ENCODE data around the gene MRPL2.

Gene MRPL2

DNA sequence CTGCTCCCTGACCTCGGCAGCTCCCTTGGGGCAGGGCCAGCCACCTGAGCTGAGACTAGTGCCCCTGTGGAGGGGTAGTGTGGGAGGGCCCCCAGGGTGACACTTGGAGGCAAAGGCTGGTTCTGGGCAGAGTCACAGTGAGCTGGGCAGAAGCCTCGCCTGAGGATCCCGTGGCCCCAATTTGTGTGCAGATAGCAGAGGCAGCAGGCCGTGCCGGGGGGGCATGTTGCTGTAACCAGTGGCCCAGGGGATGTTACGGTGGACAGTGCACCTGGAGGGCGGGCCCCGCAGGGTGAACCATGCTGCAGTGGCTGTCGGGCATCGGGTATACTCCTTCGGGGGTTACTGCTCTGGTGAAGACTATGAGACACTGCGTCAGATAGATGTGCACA lies 42.3 kb downstream of the MRPL2 start:
- no peak for FAIRE-seq

DNA sequence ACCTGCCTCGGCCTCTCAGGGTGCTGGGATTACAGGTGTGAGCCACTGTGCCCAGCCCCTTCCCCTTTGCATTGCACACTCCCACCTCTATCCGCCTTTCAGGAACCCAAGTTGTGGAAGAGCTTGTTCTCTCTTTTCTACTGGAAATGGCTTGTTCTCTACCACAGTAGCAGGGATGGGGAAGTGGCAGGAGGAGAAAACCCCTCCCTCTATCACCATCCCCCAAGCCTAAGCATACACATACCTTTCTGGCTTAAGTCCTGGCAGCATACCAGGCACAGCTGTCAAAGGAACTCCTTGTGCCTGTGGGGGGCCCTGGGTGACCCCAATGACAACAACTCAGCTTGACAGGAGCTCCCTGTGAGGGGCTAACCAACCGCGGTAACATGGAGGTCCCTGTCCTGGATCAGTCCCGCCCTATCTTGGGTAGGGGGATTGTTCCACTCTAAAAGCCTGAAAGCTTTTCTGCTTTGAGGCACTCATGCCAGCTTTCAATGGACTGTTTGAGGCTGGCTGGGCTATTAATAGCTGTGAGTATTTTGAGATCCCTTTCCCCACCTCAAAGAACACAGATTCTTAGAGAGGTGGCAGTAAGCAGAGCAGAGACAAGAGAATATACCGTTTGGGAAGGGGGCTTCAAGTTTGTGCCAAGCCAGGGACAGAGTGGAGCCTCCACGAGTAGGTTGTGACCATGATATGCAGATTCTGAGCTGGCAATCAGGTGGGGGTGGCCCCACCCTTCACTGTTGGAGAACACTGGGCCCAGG lies 42.9 kb downstream of the MRPL2 start:
- no peak for FAIRE-seq

DNA sequence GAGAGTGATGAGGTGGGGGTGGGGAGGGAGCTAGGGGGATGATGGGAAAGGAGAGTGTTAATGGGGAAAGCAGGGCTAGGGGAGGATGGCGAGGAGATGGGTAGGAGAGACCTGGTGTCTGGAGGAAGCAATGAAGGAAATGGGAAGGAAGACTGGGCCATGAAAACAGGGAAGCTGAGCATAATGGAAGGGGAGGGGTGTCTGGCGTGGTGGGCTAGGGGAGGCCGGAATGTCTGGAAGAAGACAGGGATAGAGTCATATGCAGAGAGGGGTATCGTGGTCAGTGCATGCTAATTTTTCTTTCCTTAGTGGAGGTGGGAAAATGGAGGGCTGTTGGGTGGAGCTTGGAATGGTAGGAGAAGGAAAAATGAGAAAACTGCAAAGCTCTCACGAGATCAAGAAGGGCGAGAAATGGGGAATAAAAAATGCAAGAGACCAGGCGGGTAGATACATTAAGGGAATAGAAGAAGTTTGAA lies 44.8 kb downstream of the MRPL2 start:
- no peak for FAIRE-seq

DNA sequence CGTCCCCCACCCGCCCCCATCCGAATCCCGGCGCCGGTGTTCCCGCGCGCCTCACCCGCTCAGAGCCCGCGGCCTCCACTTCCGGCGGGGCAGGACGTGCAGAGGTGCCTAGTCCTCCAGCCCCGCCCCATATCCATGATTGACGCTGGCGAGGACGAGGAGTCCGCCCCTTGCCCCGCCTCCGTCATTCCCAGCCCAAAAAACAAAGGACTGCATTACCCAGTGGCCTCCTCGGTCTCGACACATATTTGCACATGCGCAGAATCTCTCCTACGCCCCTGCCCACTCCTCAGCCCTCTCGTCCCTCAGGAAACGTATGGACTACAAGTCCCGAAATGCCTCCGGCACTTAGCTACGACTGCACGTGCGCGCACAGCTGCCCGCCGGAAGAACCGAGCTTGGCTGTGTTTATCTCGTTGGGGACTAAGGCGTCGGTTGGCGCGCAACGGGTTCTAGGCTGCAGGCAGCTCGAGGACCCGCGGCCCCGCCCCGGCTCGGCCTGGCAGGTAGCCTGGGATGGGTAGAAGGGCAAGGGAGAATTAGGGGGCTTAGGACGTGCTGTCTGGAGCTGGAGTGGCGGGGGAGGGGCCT lies 45.3 kb downstream of the MRPL2 start, which contains the start of the genes KLHDC3 and MEA1:
Gene KLHDC3 (plus strand): TSS at position 407 of the 591 bp plus-strand sequence. CDS start 2,944 bp downstream, outside the sequence.
Gene MEA1 (minus strand): TSS at position 104 of the 591 bp plus-strand sequence. CDS start 133 bp downstream, outside the sequence.
- peak; percentile 96 for FAIRE-seq

DNA sequence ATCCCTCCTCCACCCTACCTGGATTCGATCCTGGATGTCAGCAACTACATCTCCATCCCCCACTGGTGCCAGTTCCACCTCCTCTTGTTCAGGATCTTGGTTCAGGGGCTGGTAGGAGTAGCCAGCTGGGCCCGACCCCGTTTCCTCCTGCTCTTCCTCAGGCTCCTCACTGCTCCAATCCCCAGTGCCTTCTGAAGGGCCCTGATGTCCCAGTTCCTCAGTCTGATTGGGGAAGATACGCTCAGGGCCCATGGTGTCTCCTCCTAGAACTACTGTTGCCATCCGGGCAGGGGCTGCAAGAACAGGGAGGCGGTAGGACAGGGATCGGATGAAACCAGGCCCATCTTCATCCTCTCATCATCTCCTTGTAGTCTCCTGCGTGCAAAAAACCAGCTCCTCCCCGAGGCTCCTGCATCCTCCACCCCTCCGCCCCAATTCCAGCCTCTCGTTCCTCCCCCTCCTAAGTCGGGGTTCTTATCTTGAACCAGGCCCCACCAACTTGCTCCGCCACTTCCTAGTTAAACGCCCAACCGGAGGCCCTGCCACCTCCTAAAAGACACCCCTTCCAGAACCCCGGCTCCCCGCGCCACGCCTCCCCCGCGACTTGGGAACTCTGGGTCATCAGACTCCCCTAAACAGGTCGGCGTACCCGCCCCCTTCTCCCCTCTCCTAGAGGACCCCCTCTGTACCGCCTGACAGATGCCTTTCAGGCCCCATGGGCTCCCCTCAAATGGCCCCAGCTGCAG lies 46.0 kb downstream of the MRPL2 start:
- FAIRE-seq, result no peak

DNA sequence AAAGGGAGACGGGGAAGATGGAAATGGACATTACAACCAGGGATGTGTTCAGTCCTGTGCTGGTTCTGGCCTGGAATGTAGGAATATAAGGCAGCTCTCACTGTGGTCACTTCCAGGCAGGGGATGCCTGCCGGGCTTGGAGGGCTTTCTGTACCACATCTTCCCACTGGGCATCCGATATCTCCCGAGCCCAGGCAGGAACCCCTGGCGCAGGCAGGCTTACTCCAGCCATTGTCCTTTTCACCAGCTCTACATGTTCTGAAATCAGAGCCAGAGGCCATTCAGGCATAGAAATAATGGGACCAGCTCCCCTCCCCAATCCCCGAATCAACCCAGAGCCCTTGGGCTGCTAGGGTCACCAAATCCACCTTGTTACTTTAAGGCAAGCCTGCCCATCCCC lies 46.9 kb downstream of the MRPL2 start:
- FAIRE-seq, result no peak

DNA sequence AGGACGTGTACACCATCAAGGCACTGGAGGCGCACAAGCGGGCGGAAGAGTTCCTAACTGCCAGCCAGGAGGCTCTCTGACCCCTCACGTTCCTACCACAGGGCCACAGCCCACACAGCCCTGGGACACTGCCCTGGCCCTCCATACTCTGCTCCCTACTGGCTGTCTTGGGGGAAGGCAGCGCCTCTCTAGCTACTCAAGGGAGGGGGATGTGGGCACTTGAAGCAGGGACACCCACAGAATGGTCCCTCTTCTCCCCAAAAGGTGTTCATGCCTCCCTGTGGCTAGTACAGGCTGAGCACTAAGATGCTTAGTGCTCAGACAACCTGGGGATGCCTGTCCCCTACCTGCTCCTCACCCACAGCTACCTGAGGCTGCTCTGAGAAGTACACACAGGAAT lies 48.0 kb downstream of the MRPL2 start:
- no peak for FAIRE-seq

DNA sequence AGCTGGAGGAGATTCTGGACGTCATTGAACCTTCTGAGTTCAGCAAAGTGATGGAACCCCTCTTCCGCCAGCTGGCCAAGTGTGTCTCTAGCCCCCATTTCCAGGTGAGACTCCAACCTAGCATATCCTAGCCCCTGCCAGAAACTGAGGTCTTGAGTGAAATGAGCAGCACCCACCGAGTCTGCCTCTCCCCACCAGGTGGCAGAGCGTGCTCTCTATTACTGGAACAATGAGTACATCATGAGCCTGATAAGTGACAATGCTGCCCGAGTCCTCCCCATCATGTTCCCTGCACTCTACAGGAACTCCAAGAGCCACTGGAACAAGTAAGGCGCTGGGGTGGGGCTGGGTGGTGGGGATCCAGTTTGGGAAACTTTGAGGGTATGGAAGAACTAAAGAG lies 50.1 kb downstream of the MRPL2 start:
- no peak for FAIRE-seq

DNA sequence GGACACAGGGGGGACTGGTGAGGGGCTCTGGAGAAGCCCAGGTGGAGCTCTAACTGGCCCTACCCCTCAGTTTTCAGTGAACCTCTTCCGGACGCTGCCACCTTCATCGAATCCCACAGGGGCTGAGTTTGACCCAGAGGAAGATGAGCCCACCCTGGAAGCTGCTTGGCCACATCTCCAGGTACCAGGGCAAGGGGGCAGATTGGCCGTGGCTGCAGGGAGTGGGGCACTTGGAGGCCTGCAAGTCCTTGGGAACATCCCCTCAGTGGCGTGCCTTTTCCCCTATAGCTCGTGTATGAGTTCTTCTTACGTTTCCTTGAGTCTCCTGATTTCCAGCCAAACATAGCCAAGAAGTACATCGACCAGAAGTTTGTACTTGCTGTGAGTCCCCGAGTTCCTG lies 52.1 kb downstream of the MRPL2 start:
- FAIRE-seq, result no peak

DNA sequence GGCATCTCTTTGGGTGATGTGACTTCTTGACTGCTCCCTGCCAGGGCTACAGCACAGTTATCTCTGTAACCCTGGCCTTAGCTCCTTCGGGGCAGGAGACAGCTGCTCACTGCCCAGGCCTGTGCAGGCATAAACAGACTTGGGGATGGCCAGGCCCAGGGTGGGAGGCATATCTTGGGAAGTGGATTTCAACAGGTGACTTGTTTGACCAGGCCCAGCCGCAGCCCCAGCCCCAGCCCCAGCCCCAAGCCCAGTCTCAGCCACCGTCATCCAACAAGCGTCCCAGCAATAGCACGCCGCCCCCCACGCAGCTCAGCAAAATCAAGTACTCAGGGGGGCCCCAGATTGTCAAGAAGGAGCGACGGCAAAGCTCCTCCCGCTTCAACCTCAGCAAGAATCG lies 53.0 kb downstream of the MRPL2 start:
- FAIRE-seq, result no peak

DNA sequence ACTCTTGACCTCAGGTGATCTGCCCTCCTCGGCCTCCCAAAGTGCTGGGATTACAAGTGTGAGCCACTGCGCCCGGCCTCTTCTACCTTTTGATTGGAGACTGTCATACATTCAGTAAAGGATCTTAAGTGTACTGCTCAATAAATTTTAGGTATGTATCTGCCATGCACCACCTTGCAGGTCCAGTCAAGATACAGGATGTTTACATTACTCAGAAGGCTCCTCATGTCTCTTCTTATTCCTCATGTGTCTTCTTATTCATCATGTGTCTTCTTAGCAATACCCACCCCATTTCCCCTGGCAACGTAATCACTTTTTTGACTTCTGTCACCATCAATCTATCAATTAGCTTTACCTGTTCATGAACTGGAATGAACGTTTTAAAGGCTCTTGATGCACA lies 53.4 kb downstream of the MRPL2 start:
- no peak for FAIRE-seq
